GM21723 (cell line): Measurements from ENCODE around the gene IGF2R.

ENCODE experiments used
- ATAC-seq: cut with Tn5 transposase; IDR thresholded peaks from one replicate; pipeline ENCODE4 v1.9.1; 2021; ENCODE audit warnings: mild to moderate bottlenecking, moderate library complexity; ENCODE audit not compliant: unreplicated experiment

Gene IGF2R

DNA sequence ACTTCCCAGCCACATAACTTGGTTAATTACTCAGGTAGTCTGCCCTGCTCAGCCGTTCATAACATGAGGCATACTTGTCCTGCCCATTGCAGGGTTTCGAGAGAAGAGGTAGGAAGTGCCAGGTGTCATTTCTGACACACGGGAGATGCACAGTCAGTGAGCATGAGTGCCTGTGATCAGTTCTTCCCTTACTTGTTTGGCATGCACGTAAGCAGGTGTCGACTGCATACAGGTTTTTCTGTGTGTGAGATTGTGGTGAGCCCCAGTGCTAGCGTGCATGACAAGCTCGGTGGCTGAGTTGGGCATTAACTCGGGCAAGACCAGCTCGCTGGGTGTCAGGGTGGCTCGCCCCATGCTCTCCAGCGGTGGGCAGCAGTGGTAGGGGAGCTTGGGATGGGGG, 101.5 kb downstream of the IGF2R start:
- ATAC-seq = no peak

GRCh38 chr6:160070831-160071230, 101.9 kb downstream of the IGF2R start:
- ATAC-seq = no peak

DNA sequence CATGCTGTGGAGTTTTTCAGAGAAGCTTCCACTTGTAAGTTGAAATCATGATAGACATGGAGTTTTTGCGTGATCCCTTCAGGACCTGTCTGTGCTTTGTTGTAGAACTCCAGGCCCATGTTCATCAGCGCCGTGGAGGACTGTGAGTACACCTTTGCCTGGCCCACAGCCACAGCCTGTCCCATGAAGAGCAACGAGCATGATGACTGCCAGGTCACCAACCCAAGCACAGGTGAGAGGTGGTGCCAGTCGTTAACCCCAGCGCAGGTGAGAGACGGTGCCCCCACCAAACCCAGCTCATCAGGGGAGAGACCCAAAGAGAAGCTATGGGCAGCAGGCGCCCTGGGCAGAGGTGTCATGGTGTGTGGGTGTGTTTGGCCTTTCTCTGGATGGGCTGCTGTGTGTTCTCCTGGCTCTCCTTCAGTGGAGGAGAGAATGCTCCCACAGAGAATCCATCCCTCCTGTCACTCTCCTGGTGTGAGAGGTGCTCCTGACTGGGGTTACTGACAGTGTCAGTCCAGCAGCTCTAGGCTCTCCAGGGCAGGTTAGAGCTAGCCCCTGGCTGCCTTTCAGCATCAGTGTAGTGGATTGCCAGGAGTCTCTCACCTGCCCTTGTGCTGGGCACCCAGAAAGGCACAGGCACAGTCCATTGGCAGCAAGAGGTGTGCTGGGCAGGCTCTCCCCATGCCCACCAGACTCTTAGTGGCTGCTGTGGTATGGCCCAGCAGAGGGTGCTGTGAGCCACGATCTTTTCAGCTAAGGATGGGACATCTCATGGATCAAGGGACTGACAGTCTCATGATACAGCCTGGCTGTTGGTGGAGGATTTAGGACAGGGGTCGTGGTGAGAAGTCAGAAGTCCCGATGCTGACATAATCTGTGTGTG, 103.2 kb downstream of the IGF2R start:
- no peak for ATAC-seq

DNA sequence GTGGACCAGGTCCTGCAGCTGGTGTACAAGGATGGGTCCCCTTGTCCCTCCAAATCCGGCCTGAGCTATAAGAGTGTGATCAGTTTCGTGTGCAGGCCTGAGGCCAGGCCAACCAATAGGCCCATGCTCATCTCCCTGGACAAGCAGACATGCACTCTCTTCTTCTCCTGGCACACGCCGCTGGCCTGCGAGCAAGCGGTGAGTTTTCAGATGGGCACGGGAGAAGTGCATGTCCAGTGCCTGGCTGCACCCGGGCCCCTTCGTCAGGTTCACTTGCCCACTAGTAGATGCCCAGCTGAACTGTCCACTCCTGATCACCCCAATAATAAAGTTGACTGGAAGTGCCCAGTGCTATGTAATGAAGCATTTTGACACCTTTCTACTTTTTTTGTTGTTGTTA, 104.4 kb downstream of the IGF2R start:
- ATAC-seq = no peak

DNA sequence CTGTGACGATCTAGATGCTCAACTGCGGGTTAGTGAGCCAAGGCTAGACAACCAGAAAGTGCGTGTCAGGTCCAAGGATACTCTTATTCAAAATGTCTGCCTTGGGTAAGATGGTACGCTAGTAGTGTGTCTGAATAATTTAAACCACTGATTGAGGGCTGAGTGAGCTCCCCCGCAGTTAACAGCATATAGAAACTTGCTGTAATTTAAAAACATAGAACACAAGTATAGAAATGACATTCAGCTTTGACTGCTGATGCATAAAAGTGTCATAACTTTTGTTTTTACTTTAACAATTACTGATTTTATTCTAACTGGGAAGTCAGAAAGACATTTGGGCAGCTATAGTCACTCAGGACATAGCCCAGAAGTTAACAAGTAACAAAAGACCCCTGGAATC, 107.1 kb downstream of the IGF2R start:
- no peak for ATAC-seq

- ATAC-seq = no peak
Observed at GRCh38 chr6:160077024-160077423, 108.1 kb downstream of the IGF2R start.

DNA sequence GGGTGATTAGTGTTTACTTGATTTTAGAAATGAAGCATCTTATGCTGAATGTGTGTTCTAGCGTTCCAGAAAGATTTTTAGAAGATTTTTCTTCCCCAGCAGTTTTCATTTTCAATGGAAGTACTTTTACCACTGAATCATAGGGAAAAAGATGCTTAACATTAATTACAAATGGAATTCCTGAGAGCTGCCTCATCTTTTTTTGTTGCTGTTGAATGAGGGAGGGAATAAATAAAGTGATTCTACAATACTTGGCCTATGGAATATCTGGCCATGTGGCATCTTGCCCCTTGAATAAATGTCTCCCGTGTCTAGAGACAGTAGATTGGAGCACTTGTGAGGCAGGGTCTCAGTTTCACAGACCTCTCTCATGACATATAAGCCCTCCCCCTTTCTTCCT, 108.6 kb downstream of the IGF2R start:
- no peak for ATAC-seq

GRCh38 chr6:160078883-160079685, 110.2 kb downstream of the IGF2R start:
- ATAC-seq = no peak

DNA sequence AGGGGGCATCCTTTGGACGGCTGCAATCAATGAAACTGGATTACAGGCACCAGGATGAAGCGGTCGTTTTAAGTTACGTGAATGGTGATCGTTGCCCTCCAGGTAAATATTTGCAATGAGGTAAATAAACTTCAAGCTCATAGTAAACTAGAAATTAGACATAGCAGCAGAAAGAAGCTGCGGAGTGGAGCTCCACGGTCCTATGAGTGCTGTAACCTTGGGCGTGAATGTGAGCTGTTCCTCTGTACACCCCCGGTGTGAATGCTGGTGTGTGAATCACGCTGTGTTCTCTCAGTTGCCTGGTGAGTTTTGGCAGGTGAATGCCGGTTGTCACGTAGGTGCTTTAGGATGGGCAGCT, 110.8 kb downstream of the IGF2R start:
- ATAC-seq = no peak

DNA sequence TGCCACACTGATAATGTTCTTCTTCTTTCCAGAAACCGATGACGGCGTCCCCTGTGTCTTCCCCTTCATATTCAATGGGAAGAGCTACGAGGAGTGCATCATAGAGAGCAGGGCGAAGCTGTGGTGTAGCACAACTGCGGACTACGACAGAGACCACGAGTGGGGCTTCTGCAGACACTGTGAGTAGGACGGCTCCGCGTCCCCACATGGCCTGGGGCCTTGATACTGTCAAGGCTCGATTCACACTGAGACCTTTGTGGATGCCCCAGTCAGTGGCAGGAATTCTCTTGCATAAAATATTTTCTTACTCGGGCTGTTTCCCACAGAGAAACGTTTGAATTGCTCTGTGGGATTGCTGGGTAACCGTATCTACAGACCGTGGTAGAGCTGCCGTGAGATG, 111.2 kb downstream of the IGF2R start:
- ATAC-seq = no peak

GRCh38 chr6:160081398-160081797, 112.5 kb downstream of the IGF2R start:
- no peak for ATAC-seq

- no peak for ATAC-seq
Observed at GRCh38 chr6:160082627-160083026, 113.7 kb downstream of the IGF2R start.

- no peak for ATAC-seq
Observed at GRCh38 chr6:160084198-160084776, 115.4 kb downstream of the IGF2R start.

DNA sequence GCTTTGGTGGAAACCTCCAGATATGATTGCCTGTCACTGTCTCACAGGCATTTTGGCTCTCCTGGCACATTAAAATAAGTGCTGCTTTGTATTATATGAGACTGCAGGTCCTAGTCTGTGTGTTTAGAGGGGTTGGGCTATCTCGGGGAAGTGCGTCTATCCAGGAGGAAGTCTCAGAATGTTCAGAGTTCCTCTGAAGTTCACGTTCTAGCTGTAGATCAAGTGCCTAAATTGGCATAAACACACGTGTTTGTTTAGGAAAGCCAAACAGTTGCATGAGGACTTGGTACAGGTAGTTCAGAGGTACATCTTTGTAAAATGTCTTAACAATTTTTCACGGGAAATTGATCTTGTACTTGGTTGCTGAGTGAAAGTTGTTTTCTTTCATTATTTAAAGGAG, 116.3 kb downstream of the IGF2R start:
- ATAC-seq = no peak

DNA sequence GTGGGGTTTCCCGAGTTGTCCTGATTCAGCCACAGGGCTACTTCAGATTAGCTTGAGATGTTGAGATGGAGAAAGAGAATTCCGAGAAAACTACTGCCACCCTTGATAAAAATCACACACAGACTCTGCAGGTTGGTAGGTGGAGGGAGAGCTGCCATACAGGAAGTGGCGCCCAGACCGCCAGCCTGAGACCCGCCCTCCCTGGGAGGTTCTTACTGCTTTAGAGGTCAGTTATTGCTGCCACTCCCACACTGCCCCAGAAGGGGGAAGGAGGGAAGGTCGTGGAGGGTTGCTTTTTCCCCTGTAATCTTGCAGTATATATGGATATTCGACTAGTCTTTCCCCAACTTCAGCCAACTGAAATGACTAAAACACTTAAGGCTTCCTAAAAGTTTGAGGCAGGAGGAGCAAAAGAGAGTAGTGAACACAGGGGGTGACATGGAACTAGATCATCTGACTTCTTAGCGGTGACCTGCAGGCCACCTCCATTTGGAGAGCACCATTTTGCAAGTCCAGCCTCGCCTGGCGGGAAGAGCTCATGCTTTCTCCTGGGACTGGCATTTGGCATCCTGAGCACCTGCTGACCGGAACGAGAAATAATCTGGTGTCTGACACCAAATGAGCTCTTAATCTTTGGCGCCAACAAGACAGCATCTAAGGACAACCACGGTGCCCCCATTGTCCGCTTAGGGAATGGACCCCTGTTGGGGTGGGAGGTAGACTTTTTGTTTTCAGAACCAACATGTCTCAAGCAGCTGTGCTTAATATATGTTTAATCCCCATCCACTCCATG, 117.0 kb downstream of the IGF2R start:
- ATAC-seq = no peak

DNA sequence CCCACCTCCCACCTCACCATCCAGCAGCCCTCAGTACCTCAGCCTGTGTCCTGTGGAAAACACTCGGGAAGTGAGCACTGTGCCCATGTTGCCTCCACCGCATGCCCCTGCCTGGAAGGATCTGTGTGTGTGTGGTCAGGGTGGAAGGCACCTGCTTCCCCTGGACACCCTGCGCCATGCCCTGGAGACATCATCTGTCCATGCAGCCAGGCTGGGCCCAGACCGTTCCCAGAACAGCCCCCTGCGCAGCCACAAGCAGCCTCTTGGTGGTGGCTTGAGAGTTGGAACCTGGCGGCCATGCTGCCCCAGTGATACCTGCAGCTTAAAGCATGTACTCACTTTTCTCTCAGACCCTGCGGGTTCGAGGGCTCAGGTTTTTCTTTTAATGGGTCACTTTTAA, 117.9 kb downstream of the IGF2R start:
- ATAC-seq = no peak

DNA sequence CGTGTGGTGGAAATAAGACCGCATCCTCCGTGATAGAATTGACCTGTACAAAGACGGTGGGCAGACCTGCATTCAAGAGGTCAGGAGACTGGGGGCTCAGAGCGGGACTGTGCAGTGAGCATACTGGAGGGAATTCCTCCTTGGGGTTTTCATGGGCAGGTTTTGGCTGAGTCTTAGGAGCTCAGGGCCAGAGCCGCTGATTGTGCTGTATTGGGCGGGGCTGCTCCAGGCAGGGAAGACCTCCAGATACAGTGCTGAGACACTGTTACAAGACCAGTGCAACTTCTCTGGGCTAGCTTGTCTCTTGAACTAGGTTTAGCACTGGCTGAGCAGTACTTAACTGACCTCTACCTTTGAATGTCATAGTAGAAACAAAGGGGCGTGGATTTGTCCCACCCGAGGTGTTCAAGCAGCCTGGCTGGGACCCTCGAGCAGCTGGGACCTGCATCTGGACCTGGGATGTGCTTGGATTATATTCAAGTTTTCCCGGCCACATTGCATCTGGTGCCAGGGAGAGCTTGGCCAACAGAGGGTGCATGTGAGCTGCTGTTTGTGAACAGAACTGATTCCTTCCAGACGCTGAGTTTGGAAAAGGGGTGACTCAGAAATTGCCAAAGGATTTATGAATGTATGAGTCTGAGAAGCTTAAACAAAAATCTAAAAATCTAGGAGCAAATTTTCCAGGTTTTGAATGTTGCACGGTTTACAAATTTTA, 119.3 kb downstream of the IGF2R start:
- ATAC-seq = no peak

GRCh38 chr6:160088784-160089533, 120.1 kb downstream of the IGF2R start:
- no peak for ATAC-seq

DNA sequence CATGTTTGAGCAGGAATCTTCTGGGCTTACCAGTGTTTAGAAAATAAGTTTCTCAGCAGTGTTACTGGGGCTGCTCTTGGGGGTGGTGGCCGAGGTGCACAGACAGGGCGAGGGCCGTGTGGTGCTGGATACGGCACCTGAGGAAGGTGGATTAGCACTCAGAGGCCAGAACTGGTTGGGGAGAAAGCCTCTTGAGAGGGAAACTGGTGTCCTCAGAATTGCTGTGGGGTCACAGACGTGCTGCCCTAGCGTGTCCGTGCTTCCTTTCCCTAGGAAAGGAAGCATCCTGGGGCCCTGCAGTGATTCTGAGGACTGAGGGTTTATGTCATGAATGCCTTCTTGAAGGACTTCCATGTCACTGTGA, 120.6 kb downstream of the IGF2R start:
- ATAC-seq = no peak
